Neural progenitor cell (in vitro differentiated cells): Measurements from ENCODE around the gene TRIM63.

ENCODE experiments used
- CTCF ChIP-seq: fragments of 200-600 bp; sonication (generic); IDR thresholded peaks from 2 replicates; pipeline ENCODE4 v1.5.1; 2017; ENCODE audit warnings: antibody characterized with exemption, mild to moderate bottlenecking
- EZH2 ChIP-seq: fragments of 200-600 bp; sonication (generic); IDR thresholded peaks from 2 replicates; pipeline ENCODE4 v1.6.1; 2017; ENCODE audit warnings: antibody characterized with exemption, mild to moderate bottlenecking, moderate library complexity
- EZH2phosphoT487 ChIP-seq: fragments of 200-600 bp; sonication (generic); IDR thresholded peaks from 2 replicates; pipeline ENCODE4 v1.6.1; 2017; ENCODE audit warnings: antibody characterized with exemption

GRCh38 chr1:26092422-26092821 lies 25.0 kb upstream of the TRIM63 start:
- TF ChIP-seq CTCF (no peak), EZH2 (no peak), EZH2phosphoT487 (no peak)
